Measurements from ENCODE around the gene VENTX. TPM values are rescaled to one million over a fixed set of nuclear protein-coding genes. Genes with fewer than 3 reads are reported as not detected.

The VENTX gene
- total and polyA plus RNA-seq, 2 of the 4 experiments (the other 2 are of a cell fraction) = not detected

DNA sequence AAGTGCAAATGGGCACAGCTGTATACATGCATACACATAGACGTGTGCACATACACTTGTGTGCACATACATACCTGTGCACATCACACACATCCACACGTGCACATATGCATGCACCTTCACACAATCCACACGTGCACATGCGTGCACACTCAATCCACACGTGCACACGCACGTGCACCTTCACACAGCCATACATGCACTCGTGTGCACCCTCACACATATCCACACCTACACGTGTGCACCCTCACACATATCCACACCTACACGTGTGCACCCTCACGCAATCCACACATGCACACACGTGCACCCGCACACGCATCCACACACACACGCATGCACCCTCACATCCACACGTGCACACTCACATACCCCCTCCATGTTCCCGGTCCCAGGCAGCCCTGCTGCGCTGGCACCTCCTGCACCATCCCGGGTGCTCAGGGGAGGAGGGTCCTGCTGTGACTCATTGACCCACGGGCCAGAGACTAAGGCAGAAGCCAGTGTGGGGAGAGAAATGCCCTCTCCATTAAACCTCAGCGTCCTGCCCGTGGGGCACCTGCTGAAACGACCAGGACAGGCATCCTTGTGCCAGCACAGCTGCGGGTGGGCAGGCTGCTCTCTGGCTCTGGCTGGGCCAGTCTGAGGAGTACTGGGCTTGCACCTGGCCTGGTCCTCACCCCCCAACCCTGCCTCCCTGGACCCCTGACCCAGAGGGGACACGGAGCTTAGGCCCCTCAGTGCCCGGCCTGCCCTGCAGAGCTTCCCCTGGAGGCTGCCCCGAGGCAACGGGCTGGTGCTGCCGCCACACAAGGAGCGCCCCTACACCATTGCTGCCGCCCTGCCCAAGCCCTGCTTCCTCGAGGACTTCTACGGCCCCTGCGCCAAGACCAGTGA, 25.4 kb upstream of the VENTX start:
- dilution Hi-C loops (cut with HindIII; ENCODE audit: low sequenced_read_pairs, unreplicated experiment) (no loop called here), in situ Hi-C loops (cut with MboI; ENCODE audit: low sequenced_read_pairs) (no loop called here), intact Hi-C loops (cut with micrococcal nuclease) (no loop called here)
- H4K5ac ChIP-seq (ENCODE audit: low read depth, low read length) = no peak overlapping the region
- no peak overlapping the region for H3K18ac ChIP-seq (ENCODE audit: low read depth, low read length)
- WGBS, 2 experiments (ENCODE audit: extremely low coverage in 2 of 2, insufficient read length in 1 of 2) = 82% methylated on average over 27 of the region's 34 CpGs; no CpG with 5 or more reads in 1 of the 2 experiments
- H3K79me1 ChIP-seq (ENCODE audit: low read depth in 1 of 2, low read length in 2 of 2) = no peaks in the 10 kb centered on the region
- no peak overlapping the region for H3K9ac ChIP-seq (ENCODE audit: low read depth, low read length)
- H2AK5ac ChIP-seq (ENCODE audit: low read depth, low read length) = no peak overlapping the region
- no peak overlapping the region for H3K4me3 ChIP-seq (ENCODE audit: insufficient read depth, low read depth, low read length)
- H3K36me3 ChIP-seq (ENCODE audit: control insufficient read depth, insufficient read depth, low read length) = no peaks in the 10 kb centered on the region
- H3K27me3 ChIP-seq (ENCODE audit: control insufficient read depth, insufficient read depth, low read length) = no peaks in the 10 kb centered on the region
- H2BK120ac ChIP-seq (ENCODE audit: low read depth, low read length) = no peak overlapping the region
- CTCF ChIA-PET = no interaction called here
- POLR2A ChIA-PET (ENCODE audit: unreplicated experiment) = no interaction called here
- no peak overlapping the region for H3K27ac ChIP-seq (ENCODE audit: insufficient read depth, low read length)
- no peak overlapping the region for H4K8ac ChIP-seq (ENCODE audit: low read depth in 2 of 2, low read length in 2 of 2)
- H4K91ac ChIP-seq (ENCODE audit: insufficient read depth, low read depth, low read length) = no peak overlapping the region
- H2BK20ac ChIP-seq (ENCODE audit: low read depth, low read length) = no peak overlapping the region
- no peak overlapping the region for H2AK9ac ChIP-seq (replicated peaks; ENCODE audit: low read depth, low read length, poor library complexity)
- no peak overlapping the region for H3K23ac ChIP-seq (ENCODE audit: low read depth, low read length)
- no peak overlapping the region for H3K4me2 ChIP-seq (ENCODE audit: low read depth, low read length)
- H2BK15ac ChIP-seq (ENCODE audit: low read depth, low read length) = no peak overlapping the region
- H4K20me1 ChIP-seq (ENCODE audit: insufficient read depth, low read length) = no peaks in the 10 kb centered on the region
- H3K4me1 ChIP-seq (ENCODE audit: control insufficient read depth, insufficient read depth, low read length) = no peaks in the 10 kb centered on the region
- no TSS peak for BruUV-seq (replicated peaks)
- no peak overlapping the region for H3K4ac ChIP-seq (ENCODE audit: low read depth, low read length)
- no peak for ATAC-seq (ENCODE audit: low read depth)
- H3K14ac ChIP-seq (replicated peaks; ENCODE audit: low read depth, low read length) = no peak overlapping the region
- H3K56ac ChIP-seq (ENCODE audit: extremely low read depth, insufficient read depth, low read length) = no peak overlapping the region
- peaks cover 2% of the 10 kb centered on the region; the same call in 1 of the 2 replicates for H3K9me3 ChIP-seq (ENCODE audit: control insufficient read depth, insufficient read depth, low read length)
- H2BK5ac ChIP-seq (ENCODE audit: low read depth, low read length, poor library complexity, severe bottlenecking) = no peak overlapping the region
- TF ChIP-seq MAFK (IDR thresholded peaks at IDR 0.05; ENCODE audit: low read depth, low read length) (no peak), FOS (IDR thresholded peaks at IDR 0.05; ENCODE audit: low read depth, low read length) (no peak), CHD1 (IDR thresholded peaks at IDR 0.05; ENCODE audit: low read depth, low read length) (no peak), POLR2A (IDR thresholded peaks at IDR 0.05; ENCODE audit: low read depth, low read length) (no peak), RAD21 (IDR thresholded peaks at IDR 0.05; ENCODE audit: low read length) (no peak), CEBPB (IDR thresholded peaks at IDR 0.05; ENCODE audit: low read depth, low read length) (no peak), MAZ (IDR thresholded peaks at IDR 0.05; ENCODE audit: borderline replicate concordance, low read depth, low read length) (no peak), RFX5 (IDR thresholded peaks at IDR 0.05; ENCODE audit: low read depth, low read length) (no peak)
- TF ChIP-seq, protein P1, sequence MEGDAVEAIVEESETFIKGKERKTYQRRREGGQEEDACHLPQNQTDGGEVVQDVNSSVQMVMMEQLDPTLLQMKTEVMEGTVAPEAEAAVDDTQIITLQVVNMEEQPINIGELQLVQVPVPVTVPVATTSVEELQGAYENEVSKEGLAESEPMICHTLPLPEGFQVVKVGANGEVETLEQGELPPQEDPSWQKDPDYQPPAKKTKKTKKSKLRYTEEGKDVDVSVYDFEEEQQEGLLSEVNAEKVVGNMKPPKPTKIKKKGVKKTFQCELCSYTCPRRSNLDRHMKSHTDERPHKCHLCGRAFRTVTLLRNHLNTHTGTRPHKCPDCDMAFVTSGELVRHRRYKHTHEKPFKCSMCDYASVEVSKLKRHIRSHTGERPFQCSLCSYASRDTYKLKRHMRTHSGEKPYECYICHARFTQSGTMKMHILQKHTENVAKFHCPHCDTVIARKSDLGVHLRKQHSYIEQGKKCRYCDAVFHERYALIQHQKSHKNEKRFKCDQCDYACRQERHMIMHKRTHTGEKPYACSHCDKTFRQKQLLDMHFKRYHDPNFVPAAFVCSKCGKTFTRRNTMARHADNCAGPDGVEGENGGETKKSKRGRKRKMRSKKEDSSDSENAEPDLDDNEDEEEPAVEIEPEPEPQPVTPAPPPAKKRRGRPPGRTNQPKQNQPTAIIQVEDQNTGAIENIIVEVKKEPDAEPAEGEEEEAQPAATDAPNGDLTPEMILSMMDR (conservative IDR thresholded peaks at IDR 0.05; ENCODE audit: low read depth, low read length) = no peak
- DNase-seq = no peak
- no peaks in the 10 kb centered on the region for H3K9me1 ChIP-seq (ENCODE audit: insufficient read depth, low read length)
- H2AFZ ChIP-seq (replicated peaks; ENCODE audit: low read length, poor library complexity) = no peak overlapping the region
